HG02571 (cell line): ENCODE results near the gene MPI.

Experiments
- ATAC-seq: cut with Tn5 transposase; IDR thresholded peaks from one replicate; pipeline ENCODE4 v1.9.1; 2021; ENCODE audit warnings: mild to moderate bottlenecking, moderate library complexity; ENCODE audit not compliant: unreplicated experiment

Gene MPI

GRCh38 chr15:74889883-74890664, at the start of gene MPI:
Gene MPI (plus strand): TSS chr15:74890042. CDS start chr15:74890074, 32 bp downstream.
- ATAC-seq = peak; percentile 89

- ATAC-seq = no peak
Measured at GRCh38 chr15:74840851-74841775, 48.7 kb upstream of the MPI start.

GRCh38 chr15:74841891-74842373, 47.9 kb upstream of the MPI start:
- ATAC-seq = no peak

GRCh38 chr15:74842581-74843444, 47.0 kb upstream of the MPI start, which contains the start of gene ULK3:
Gene ULK3 (minus strand): TSS chr15:74843156. CDS start chr15:74843105, 51 bp downstream.
- ATAC-seq = peak; percentile 78

GRCh38 chr15:74843445-74843828, 46.4 kb upstream of the MPI start:
- no peak for ATAC-seq

- no peak for ATAC-seq
Measured at GRCh38 chr15:74843891-74844299, 45.9 kb upstream of the MPI start.

GRCh38 chr15:74844319-74845207, 45.3 kb upstream of the MPI start:
- no peak for ATAC-seq

- no peak for ATAC-seq
Measured at GRCh38 chr15:74845208-74845568, 44.7 kb upstream of the MPI start.

- ATAC-seq = no peak
Measured at GRCh38 chr15:74845581-74845980, 44.3 kb upstream of the MPI start.

GRCh38 chr15:74847432-74847831, 42.4 kb upstream of the MPI start:
- ATAC-seq = no peak

GRCh38 chr15:74850393-74850792, 39.4 kb upstream of the MPI start:
- ATAC-seq = no peak

GRCh38 chr15:74851960-74852359, 37.9 kb upstream of the MPI start:
- ATAC-seq = no peak

- no peak for ATAC-seq
Measured at GRCh38 chr15:74854453-74855022, 35.3 kb upstream of the MPI start.

GRCh38 chr15:74855857-74856256, 34.0 kb upstream of the MPI start:
- ATAC-seq = no peak

GRCh38 chr15:74856537-74856936, 33.3 kb upstream of the MPI start:
- no peak for ATAC-seq

- peak; percentile 46 for ATAC-seq
Measured at GRCh38 chr15:74857082-74857655, 32.7 kb upstream of the MPI start.

- ATAC-seq = peak; percentile 23
Measured at GRCh38 chr15:74857671-74858368, 32.0 kb upstream of the MPI start.

GRCh38 chr15:74858369-74858740, 31.5 kb upstream of the MPI start:
- ATAC-seq = no peak
